Measurements from ENCODE around the gene CAPN5. TPM values are rescaled to one million over a fixed set of nuclear protein-coding genes. Genes with fewer than 3 reads are reported as not detected.

CAPN5 gene
- total and polyA plus RNA-seq, 4 donors: 6.5 to 25.8 (median 18.2) TPM

GRCh38 chr11:77108436-77108835, 41.7 kb downstream of the CAPN5 start:
- WGBS: 79% methylated on average over 9 of the region's 9 CpGs
- DNase-seq (ENCODE audit: low spot score): no peak
- Histone ChIP-seq H3K36me3 (ENCODE audit: control insufficient read depth in 4 of 4, insufficient read depth in 3 of 4, low read depth in 1 of 4, low read length in 3 of 4) (peaks cover 0 to 4% (median 1%) of the 10 kb centered on the region in 4 donors), H3K4me3 (ENCODE audit: low read depth in 1 of 3, low read length in 3 of 3) (no peak overlapping the region), H3K4me1 (ENCODE audit: control insufficient read depth in 4 of 4, insufficient read depth in 4 of 4, low read length in 3 of 4) (peaks cover 0 to 49% (median 24%) of the 10 kb centered on the region in 4 donors), H3K9me3 (ENCODE audit: control insufficient read depth in 4 of 4, low read length in 3 of 4) (no peaks in the 10 kb centered on the region), H3K9ac (ENCODE audit: low read depth in 1 of 2, low read length in 2 of 2) (no peak overlapping the region), H3K27me3 (ENCODE audit: control insufficient read depth in 4 of 4, insufficient read depth in 4 of 4, low read length in 3 of 4) (no peaks in the 10 kb centered on the region), H3K27ac (ENCODE audit: low read depth in 1 of 2, low read length in 2 of 2) (peak overlapping the region in 1 of 2 donors; percentile 50)
- TF ChIP-seq RAD21 (IDR thresholded peaks at IDR 0.05): no peak
- TF ChIP-seq, protein P1, sequence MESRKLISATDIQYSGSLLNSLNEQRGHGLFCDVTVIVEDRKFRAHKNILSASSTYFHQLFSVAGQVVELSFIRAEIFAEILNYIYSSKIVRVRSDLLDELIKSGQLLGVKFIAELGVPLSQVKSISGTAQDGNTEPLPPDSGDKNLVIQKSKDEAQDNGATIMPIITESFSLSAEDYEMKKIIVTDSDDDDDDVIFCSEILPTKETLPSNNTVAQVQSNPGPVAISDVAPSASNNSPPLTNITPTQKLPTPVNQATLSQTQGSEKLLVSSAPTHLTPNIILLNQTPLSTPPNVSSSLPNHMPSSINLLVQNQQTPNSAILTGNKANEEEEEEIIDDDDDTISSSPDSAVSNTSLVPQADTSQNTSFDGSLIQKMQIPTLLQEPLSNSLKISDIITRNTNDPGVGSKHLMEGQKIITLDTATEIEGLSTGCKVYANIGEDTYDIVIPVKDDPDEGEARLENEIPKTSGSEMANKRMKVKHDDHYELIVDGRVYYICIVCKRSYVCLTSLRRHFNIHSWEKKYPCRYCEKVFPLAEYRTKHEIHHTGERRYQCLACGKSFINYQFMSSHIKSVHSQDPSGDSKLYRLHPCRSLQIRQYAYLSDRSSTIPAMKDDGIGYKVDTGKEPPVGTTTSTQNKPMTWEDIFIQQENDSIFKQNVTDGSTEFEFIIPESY (IDR thresholded peaks at IDR 0.05): no peak
- no peak for TF ChIP-seq FOXA2 (IDR thresholded peaks at IDR 0.05)
- no peak for TF ChIP-seq SP1 (IDR thresholded peaks at IDR 0.05)
- no peak for TF ChIP-seq TAF1 (conservative IDR thresholded peaks at IDR 0.05)
- TF ChIP-seq MAX (IDR thresholded peaks at IDR 0.05): no peak
- no peak for TF ChIP-seq RXRA (IDR thresholded peaks at IDR 0.05)

GRCh38 chr11:77109236-77110019, 42.7 kb downstream of the CAPN5 start:
- H3K9ac ChIP-seq (ENCODE audit: low read depth in 1 of 2, low read length in 2 of 2): no peak overlapping the region
- TF ChIP-seq ATF3 (IDR thresholded peaks at IDR 0.05) (no peak), CTCF (IDR thresholded peaks at IDR 0.05; ENCODE audit: low read depth, low read length, missing input control) (no peak), MAX (IDR thresholded peaks at IDR 0.05) (no peak), NR2F2 (IDR thresholded peaks at IDR 0.05) (no peak), HNF4A (conservative IDR thresholded peaks at IDR 0.05) (no peak), RXRA (IDR thresholded peaks at IDR 0.05) (no peak), REST (IDR thresholded peaks at IDR 0.05) (no peak)
- no peak overlapping the region for H3K4me3 ChIP-seq (ENCODE audit: low read depth in 1 of 3, low read length in 3 of 3)
- WGBS: 80% methylated on average over 11 of the region's 11 CpGs
- DNase-seq (ENCODE audit: low spot score): no peak
- no peaks in the 10 kb centered on the region for H3K9me3 ChIP-seq (ENCODE audit: control insufficient read depth in 4 of 4, low read length in 3 of 4)
- H3K36me3 ChIP-seq (ENCODE audit: control insufficient read depth in 4 of 4, insufficient read depth in 3 of 4, low read depth in 1 of 4, low read length in 3 of 4): peaks cover 0 to 7% (median 2%) of the 10 kb centered on the region in 4 donors
- H3K27ac ChIP-seq (ENCODE audit: low read depth in 1 of 2, low read length in 2 of 2): peak overlapping the region in 1 of 2 donors; percentile 27
- no peaks in the 10 kb centered on the region for H3K27me3 ChIP-seq (ENCODE audit: control insufficient read depth in 4 of 4, insufficient read depth in 4 of 4, low read length in 3 of 4)
- peaks cover 0 to 46% (median 24%) of the 10 kb centered on the region in 4 donors for H3K4me1 ChIP-seq (ENCODE audit: control insufficient read depth in 4 of 4, insufficient read depth in 4 of 4, low read length in 3 of 4)

All from liver (tissue), 9 donors.